ENCODE results near the gene RNF121. TPM values are rescaled to one million over a fixed set of nuclear protein-coding genes. Genes with fewer than 3 reads are reported as not detected.
A peak's percentile ranks its signal among the peaks of the same experiment; 100 is the strongest.

RNF121 gene
- total and polyA plus RNA-seq, 2 of the 13 experiments (the other 11 are each of a cell fraction or from before 2014, with no cell fraction given) = 28.6 to 44.3 TPM

DNA sequence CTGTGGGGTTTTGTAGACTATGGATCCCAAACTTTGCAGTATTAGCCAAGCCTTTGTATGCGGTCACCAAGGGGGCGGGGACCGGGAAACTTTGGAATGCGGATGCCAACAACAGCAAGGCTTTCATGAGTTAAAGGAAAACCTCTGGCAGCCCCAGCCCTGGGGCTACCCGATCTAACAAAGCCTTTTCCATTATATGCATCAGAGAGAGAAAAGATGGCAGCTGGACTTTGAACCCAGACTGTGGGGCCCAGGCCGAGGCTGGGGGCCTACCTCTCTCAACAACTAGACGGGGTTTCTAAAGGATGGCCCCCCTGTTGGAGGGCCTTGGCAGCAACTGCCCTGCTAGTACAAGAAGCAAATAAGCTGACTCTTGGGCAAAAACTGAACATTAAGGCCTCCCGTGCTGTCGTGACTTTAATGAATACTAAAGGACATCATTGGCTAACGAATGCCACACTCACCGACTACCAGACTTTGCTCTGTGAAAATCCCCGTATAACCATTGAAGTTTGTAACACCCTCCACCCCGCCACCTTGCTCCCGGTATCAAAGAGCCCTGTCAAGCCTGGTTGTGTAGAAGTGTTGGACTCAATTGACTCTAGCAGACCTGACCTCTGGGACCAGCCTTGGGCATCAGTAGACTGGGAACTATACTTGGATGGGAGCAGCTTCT, 40.4 kb upstream of the RNF121 start (continued):
- TF ChIP-seq, protein P1, sequence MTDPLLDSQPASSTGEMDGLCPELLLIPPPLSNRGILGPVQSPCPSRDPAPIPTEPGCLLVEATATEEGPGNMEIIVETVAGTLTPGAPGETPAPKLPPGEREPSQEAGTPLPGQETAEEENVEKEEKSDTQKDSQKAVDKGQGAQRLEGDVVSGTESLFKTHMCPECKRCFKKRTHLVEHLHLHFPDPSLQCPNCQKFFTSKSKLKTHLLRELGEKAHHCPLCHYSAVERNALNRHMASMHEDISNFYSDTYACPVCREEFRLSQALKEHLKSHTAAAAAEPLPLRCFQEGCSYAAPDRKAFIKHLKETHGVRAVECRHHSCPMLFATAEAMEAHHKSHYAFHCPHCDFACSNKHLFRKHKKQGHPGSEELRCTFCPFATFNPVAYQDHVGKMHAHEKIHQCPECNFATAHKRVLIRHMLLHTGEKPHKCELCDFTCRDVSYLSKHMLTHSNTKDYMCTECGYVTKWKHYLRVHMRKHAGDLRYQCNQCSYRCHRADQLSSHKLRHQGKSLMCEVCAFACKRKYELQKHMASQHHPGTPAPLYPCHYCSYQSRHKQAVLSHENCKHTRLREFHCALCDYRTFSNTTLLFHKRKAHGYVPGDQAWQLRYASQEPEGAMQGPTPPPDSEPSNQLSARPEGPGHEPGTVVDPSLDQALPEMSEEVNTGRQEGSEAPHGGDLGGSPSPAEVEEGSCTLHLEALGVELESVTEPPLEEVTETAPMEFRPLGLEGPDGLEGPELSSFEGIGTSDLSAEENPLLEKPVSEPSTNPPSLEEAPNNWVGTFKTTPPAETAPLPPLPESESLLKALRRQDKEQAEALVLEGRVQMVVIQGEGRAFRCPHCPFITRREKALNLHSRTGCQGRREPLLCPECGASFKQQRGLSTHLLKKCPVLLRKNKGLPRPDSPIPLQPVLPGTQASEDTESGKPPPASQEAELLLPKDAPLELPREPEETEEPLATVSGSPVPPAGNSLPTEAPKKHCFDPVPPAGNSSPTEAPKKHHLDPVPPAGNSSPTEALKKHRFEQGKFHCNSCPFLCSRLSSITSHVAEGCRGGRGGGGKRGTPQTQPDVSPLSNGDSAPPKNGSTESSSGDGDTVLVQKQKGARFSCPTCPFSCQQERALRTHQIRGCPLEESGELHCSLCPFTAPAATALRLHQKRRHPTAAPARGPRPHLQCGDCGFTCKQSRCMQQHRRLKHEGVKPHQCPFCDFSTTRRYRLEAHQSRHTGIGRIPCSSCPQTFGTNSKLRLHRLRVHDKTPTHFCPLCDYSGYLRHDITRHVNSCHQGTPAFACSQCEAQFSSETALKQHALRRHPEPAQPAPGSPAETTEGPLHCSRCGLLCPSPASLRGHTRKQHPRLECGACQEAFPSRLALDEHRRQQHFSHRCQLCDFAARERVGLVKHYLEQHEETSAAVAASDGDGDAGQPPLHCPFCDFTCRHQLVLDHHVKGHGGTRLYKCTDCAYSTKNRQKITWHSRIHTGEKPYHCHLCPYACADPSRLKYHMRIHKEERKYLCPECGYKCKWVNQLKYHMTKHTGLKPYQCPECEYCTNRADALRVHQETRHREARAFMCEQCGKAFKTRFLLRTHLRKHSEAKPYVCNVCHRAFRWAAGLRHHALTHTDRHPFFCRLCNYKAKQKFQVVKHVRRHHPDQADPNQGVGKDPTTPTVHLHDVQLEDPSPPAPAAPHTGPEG (CRISPR knock-in tag; IDR thresholded peaks at IDR 0.05) = peak; percentile 59; the same call in 1 of the 2 replicates
- TF ChIP-seq NCOA2 (CRISPR knock-in tag; IDR thresholded peaks at IDR 0.05) (peak; percentile 54), YY1 (IDR thresholded peaks at IDR 0.05; ENCODE audit: insufficient read depth, insufficient replicate concordance, low read depth, low read length) (peak; percentile 72), EHMT2 (IDR thresholded peaks at IDR 0.05; ENCODE audit: borderline replicate concordance, low read depth, low read length) (peak; percentile 25; the same call in 1 of the 2 replicates), ZNF12 (CRISPR knock-in tag; IDR thresholded peaks at IDR 0.05) (0 out of 2 replicates have a peak, but pooled peaks have one; percentile 23), GTF3A (CRISPR knock-in tag; conservative IDR thresholded peaks at IDR 0.05) (0 out of 2 replicates have a peak, but pooled peaks have one; percentile 45), SOX13 (IDR thresholded peaks at IDR 0.05) (peak; percentile 48; the same call in 1 of the 2 replicates), SOX13 (CRISPR knock-in tag; conservative IDR thresholded peaks at IDR 0.05 in 1 of 2, IDR thresholded peaks at IDR 0.05 in 1 of 2) (peak in 1 of 2 experiments; percentile 87; a peak in 2 of 4 replicates), ZFX (CRISPR knock-in tag; IDR thresholded peaks at IDR 0.05; ENCODE audit: low read depth) (peak; percentile 63)
- TF ChIP-seq, protein P2, sequence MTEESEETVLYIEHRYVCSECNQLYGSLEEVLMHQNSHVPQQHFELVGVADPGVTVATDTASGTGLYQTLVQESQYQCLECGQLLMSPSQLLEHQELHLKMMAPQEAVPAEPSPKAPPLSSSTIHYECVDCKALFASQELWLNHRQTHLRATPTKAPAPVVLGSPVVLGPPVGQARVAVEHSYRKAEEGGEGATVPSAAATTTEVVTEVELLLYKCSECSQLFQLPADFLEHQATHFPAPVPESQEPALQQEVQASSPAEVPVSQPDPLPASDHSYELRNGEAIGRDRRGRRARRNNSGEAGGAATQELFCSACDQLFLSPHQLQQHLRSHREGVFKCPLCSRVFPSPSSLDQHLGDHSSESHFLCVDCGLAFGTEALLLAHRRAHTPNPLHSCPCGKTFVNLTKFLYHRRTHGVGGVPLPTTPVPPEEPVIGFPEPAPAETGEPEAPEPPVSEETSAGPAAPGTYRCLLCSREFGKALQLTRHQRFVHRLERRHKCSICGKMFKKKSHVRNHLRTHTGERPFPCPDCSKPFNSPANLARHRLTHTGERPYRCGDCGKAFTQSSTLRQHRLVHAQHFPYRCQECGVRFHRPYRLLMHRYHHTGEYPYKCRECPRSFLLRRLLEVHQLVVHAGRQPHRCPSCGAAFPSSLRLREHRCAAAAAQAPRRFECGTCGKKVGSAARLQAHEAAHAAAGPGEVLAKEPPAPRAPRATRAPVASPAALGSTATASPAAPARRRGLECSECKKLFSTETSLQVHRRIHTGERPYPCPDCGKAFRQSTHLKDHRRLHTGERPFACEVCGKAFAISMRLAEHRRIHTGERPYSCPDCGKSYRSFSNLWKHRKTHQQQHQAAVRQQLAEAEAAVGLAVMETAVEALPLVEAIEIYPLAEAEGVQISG (CRISPR knock-in tag; IDR thresholded peaks at IDR 0.05) = peak; percentile 72
- TF ChIP-seq, protein P3, sequence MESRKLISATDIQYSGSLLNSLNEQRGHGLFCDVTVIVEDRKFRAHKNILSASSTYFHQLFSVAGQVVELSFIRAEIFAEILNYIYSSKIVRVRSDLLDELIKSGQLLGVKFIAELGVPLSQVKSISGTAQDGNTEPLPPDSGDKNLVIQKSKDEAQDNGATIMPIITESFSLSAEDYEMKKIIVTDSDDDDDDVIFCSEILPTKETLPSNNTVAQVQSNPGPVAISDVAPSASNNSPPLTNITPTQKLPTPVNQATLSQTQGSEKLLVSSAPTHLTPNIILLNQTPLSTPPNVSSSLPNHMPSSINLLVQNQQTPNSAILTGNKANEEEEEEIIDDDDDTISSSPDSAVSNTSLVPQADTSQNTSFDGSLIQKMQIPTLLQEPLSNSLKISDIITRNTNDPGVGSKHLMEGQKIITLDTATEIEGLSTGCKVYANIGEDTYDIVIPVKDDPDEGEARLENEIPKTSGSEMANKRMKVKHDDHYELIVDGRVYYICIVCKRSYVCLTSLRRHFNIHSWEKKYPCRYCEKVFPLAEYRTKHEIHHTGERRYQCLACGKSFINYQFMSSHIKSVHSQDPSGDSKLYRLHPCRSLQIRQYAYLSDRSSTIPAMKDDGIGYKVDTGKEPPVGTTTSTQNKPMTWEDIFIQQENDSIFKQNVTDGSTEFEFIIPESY (CRISPR knock-in tag; IDR thresholded peaks at IDR 0.05) = peak; percentile 16; the same call in 1 of the 2 replicates
- TF ChIP-seq, protein P4, sequence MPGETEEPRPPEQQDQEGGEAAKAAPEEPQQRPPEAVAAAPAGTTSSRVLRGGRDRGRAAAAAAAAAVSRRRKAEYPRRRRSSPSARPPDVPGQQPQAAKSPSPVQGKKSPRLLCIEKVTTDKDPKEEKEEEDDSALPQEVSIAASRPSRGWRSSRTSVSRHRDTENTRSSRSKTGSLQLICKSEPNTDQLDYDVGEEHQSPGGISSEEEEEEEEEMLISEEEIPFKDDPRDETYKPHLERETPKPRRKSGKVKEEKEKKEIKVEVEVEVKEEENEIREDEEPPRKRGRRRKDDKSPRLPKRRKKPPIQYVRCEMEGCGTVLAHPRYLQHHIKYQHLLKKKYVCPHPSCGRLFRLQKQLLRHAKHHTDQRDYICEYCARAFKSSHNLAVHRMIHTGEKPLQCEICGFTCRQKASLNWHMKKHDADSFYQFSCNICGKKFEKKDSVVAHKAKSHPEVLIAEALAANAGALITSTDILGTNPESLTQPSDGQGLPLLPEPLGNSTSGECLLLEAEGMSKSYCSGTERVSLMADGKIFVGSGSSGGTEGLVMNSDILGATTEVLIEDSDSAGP (CRISPR knock-in tag; IDR thresholded peaks at IDR 0.05; ENCODE audit: borderline replicate concordance) = peak; percentile 65; the same call in 1 of the 2 replicates
- TF ChIP-seq, protein P5, sequence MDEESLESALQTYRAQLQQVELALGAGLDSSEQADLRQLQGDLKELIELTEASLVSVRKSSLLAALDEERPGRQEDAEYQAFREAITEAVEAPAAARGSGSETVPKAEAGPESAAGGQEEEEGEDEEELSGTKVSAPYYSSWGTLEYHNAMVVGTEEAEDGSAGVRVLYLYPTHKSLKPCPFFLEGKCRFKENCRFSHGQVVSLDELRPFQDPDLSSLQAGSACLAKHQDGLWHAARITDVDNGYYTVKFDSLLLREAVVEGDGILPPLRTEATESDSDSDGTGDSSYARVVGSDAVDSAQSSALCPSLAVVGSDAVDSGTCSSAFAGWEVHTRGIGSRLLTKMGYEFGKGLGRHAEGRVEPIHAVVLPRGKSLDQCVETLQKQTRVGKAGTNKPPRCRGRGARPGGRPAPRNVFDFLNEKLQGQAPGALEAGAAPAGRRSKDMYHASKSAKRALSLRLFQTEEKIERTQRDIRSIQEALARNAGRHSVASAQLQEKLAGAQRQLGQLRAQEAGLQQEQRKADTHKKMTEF (CRISPR knock-in tag; IDR thresholded peaks at IDR 0.05) = 0 out of 2 replicates have a peak, but pooled peaks have one; percentile 46

Measured in HepG2 (cell line).